ENCODE results near the gene ZBTB47. TPM values are rescaled to one million over a fixed set of nuclear protein-coding genes. Genes with fewer than 3 reads are reported as not detected.

ZBTB47 gene
- total and polyA plus RNA-seq, 2 experiments from 2014 or later, result 0.48 to 2.8 TPM

GRCh38 chr3:42693530-42693930 lies 40.0 kb downstream of the ZBTB47 start (continued):
- no peak for TF ChIP-seq ZNF462 (CRISPR knock-in tag; IDR thresholded peaks at IDR 0.05)
- no peak for TF ChIP-seq CTCF (conservative IDR thresholded peaks at IDR 0.05; ENCODE audit: low read depth in 2 of 2)
- TF ChIP-seq POLR2AphosphoS5 (IDR thresholded peaks at IDR 0.05; ENCODE audit: low read depth), result no peak
- no peak for TF ChIP-seq ZNF114 (CRISPR knock-in tag; IDR thresholded peaks at IDR 0.05)

GRCh38 chr3:42694366-42694765 lies 40.9 kb downstream of the ZBTB47 start:
- Histone ChIP-seq H4K20me1 (replicated peaks; ENCODE audit: insufficient read depth) (no peaks in the 10 kb centered on the region), H3K4me1 (ENCODE audit: insufficient read depth) (no peaks in the 10 kb centered on the region), H3K36me3 (ENCODE audit: insufficient read depth) (no peaks in the 10 kb centered on the region), H3K9me2 (ENCODE audit: insufficient read depth) (no peaks in the 10 kb centered on the region), H3K4me2 (no peak overlapping the region), H3K79me2 (replicated peaks; ENCODE audit: insufficient read depth) (no peaks in the 10 kb centered on the region), H3K27me3 (ENCODE audit: insufficient read depth) (no peaks in the 10 kb centered on the region), H3F3A (replicated peaks; ENCODE audit: low read depth) (no peaks in the 10 kb centered on the region), H3K4me3 (no peak overlapping the region), H3K27ac (ENCODE audit: low read depth) (no peak overlapping the region), H2AFZ (no peak overlapping the region)
- Mint-ChIP-seq H3K27me3 (ENCODE audit: insufficient read depth, low read depth, poor library complexity) (peaks cover 6% of the 10 kb centered on the region), H3K9me3 (no peaks in the 10 kb centered on the region), H3K27ac (no peak overlapping the region), H3K4me1 (peaks cover 8% of the 10 kb centered on the region), H3K36me3 (ENCODE audit: low read depth) (no peaks in the 10 kb centered on the region), H3K4me3 (no peak overlapping the region)
- DNase-seq (ENCODE audit: low spot score) (no peak), ATAC-seq (no peak)
- TF ChIP-seq STAT1 (IDR thresholded peaks at IDR 0.05; ENCODE audit: unreplicated experiment) (no peak), EZH2 (IDR thresholded peaks at IDR 0.05; ENCODE audit: low read depth, unreplicated experiment) (no peak), CREB1 (CRISPR knock-in tag; IDR thresholded peaks at IDR 0.05; ENCODE audit: low read depth) (no peak), ZNF331 (CRISPR knock-in tag; IDR thresholded peaks at IDR 0.05; ENCODE audit: low read depth) (no peak), NANOG (IDR thresholded peaks at IDR 0.05; ENCODE audit: borderline replicate concordance) (no peak), ZNF462 (CRISPR knock-in tag; IDR thresholded peaks at IDR 0.05) (no peak)
